ENCODE measurements around the gene PRTG. TPM values are rescaled to one million over a fixed set of nuclear protein-coding genes. Genes with fewer than 3 reads are reported as not detected.
A peak's percentile ranks its signal among the peaks of the same experiment; 100 is the strongest.

The PRTG gene
- polyA plus RNA-seq, 1 of the 3 experiments (the other 2 are of a cell fraction) = 3.0 TPM

DNA sequence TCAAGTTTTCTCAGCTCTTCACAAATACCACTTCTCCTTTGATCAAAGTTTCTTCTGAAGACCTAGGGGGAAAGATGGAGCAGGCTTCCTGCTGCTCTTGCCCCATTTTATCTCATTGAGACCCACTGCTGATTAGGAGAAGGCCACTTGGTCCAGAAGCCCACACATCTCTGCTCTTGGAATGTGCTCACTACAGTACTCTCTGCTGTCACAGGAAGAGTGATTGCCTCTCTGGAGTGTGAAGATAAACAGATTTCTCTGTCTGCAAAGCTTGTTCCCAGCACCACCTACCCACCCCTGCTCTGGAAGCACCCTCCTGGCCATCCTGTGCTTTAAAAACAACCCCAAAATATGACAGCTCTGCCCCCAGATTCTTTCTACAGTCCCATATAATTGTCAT, 41.3 kb upstream of the PRTG start:
- no peaks in the 10 kb centered on the region for H3K79me2 ChIP-seq (ENCODE audit: insufficient read depth)
- H3K36me3 ChIP-seq (replicated peaks in 1 of 2; ENCODE audit: control insufficient read depth in 1 of 2, insufficient read depth in 2 of 2, low read length in 1 of 2) = no peaks in the 10 kb centered on the region
- peak overlapping the region in 1 of 2 experiments; percentile 85; a peak in 2 of 4 replicates for H3K27ac ChIP-seq (ENCODE audit: low read depth in 2 of 2, low read length in 1 of 2)
- POLR2A ChIA-PET = interaction anchor here (0.5 kb wide), 1 partner anchor 8 kb away, joined by 3 read pairs; no protein-coding TSS in a partner anchor
- DNase-seq = no peak
- H3K9me2 ChIP-seq = no peaks in the 10 kb centered on the region
- no peaks in the 10 kb centered on the region for H3K9me3 ChIP-seq
- H3K9ac ChIP-seq = no peak overlapping the region
- CTCF ChIA-PET = interaction anchor here (1.2 to 3.3 kb wide), 4 partner anchors 10 to 135 kb away, joined by 3 to 25 read pairs (median 18); no protein-coding TSS in a partner anchor
- no peaks in the 10 kb centered on the region for H3K27me3 ChIP-seq (ENCODE audit: insufficient read depth)
- no peaks in the 10 kb centered on the region for H3F3A ChIP-seq (replicated peaks; ENCODE audit: insufficient read depth)
- H3K4me1 ChIP-seq (ENCODE audit: control insufficient read depth in 1 of 2, insufficient read depth in 2 of 2, low read depth in 1 of 2, low read length in 1 of 2) = peaks cover 0 to 23% of the 10 kb centered on the region in 2 experiments; a peak in 2 of 4 replicates
- H2AFZ ChIP-seq (ENCODE audit: low read depth) = no peak overlapping the region
- no peaks in the 10 kb centered on the region for H4K20me1 ChIP-seq (ENCODE audit: insufficient read depth)
- TF ChIP-seq EP300 (IDR thresholded peaks at IDR 0.05; ENCODE audit: borderline replicate concordance in 1 of 2, low read depth in 1 of 2, low read length in 1 of 2) (peak in 1 of 2 experiments; percentile 26; a peak in 1 of 4 replicates), SIN3A (IDR thresholded peaks at IDR 0.05; ENCODE audit: borderline replicate concordance, low read depth, low read length) (no peak)
- no peak overlapping the region for H3K4me2 ChIP-seq
- no peak overlapping the region for H3K4me3 ChIP-seq (ENCODE audit: low read depth in 2 of 2, low read length in 1 of 2)

DNA sequence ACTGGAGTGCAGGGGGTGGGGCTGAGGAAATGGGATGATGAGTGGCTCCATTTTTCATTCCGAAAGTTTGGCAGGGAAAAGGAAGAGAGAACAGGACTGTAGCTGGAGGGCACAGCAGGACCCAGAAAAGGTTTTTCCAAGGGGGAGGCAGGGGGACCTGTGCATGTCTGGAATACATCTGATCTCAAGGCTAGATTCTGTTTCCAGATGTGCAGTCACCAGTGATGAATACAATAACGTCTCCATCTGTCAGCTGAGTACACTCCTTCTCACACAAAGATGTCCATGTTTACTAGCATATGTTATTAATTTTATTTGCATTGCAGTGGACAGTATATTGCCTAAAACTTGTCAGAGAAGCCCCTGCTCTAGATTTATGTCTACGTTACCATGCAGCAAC, 39.9 kb upstream of the PRTG start:
- ChIA-PET CTCF (interaction anchor here (0.9 to 3.3 kb wide), 10 partner anchors 8 to 141 kb away, joined by 3 to 25 read pairs (median 4); no protein-coding TSS in a partner anchor), POLR2A (interaction anchor here (0.6 to 1.4 kb wide), 2 partner anchors 41 to 50 kb away, joined by 5 to 7 read pairs; no protein-coding TSS in a partner anchor)
- WGBS (ENCODE audit: low lambda C conversion rate) = 35% methylated on average over 3 of the region's 3 CpGs
- Histone ChIP-seq H3K27me3 (ENCODE audit: insufficient read depth) (no peaks in the 10 kb centered on the region), H3K9me3 (no peaks in the 10 kb centered on the region), H3F3A (replicated peaks; ENCODE audit: insufficient read depth) (no peaks in the 10 kb centered on the region), H3K36me3 (replicated peaks in 1 of 2; ENCODE audit: control insufficient read depth in 1 of 2, insufficient read depth in 2 of 2, low read length in 1 of 2) (no peaks in the 10 kb centered on the region), H3K27ac (ENCODE audit: low read depth in 2 of 2, low read length in 1 of 2) (peak overlapping the region in 1 of 2 experiments; percentile 85; a peak in 2 of 4 replicates), H3K4me3 (ENCODE audit: low read depth in 2 of 2, low read length in 1 of 2) (no peak overlapping the region), H3K9me2 (no peaks in the 10 kb centered on the region), H3K9ac (no peak overlapping the region), H4K20me1 (ENCODE audit: insufficient read depth) (no peaks in the 10 kb centered on the region), H3K4me2 (no peak overlapping the region), H3K4me1 (ENCODE audit: control insufficient read depth in 1 of 2, insufficient read depth in 2 of 2, low read depth in 1 of 2, low read length in 1 of 2) (peaks cover 0 to 23% of the 10 kb centered on the region in 2 experiments; a peak in 2 of 4 replicates), H3K79me2 (ENCODE audit: insufficient read depth) (no peaks in the 10 kb centered on the region), H2AFZ (ENCODE audit: low read depth) (no peak overlapping the region)
- DNase-seq = peak; percentile 78
- TF ChIP-seq GABPA (IDR thresholded peaks at IDR 0.05; ENCODE audit: low read depth) = no peak
- TF ChIP-seq, protein P1, sequence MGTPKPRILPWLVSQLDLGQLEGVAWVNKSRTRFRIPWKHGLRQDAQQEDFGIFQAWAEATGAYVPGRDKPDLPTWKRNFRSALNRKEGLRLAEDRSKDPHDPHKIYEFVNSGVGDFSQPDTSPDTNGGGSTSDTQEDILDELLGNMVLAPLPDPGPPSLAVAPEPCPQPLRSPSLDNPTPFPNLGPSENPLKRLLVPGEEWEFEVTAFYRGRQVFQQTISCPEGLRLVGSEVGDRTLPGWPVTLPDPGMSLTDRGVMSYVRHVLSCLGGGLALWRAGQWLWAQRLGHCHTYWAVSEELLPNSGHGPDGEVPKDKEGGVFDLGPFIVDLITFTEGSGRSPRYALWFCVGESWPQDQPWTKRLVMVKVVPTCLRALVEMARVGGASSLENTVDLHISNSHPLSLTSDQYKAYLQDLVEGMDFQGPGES (IDR thresholded peaks at IDR 0.05; ENCODE audit: low read depth, low read length) = no peak
- no peak for TF ChIP-seq NRF1 (IDR thresholded peaks at IDR 0.05; ENCODE audit: low read depth, low read length)
- no peak for TF ChIP-seq FOXM1 (IDR thresholded peaks at IDR 0.05; ENCODE audit: low read depth)
- TF ChIP-seq CHD2 (IDR thresholded peaks at IDR 0.05; ENCODE audit: low read length, partially characterized antibody) = peak; percentile 86
- TF ChIP-seq, protein P2, sequence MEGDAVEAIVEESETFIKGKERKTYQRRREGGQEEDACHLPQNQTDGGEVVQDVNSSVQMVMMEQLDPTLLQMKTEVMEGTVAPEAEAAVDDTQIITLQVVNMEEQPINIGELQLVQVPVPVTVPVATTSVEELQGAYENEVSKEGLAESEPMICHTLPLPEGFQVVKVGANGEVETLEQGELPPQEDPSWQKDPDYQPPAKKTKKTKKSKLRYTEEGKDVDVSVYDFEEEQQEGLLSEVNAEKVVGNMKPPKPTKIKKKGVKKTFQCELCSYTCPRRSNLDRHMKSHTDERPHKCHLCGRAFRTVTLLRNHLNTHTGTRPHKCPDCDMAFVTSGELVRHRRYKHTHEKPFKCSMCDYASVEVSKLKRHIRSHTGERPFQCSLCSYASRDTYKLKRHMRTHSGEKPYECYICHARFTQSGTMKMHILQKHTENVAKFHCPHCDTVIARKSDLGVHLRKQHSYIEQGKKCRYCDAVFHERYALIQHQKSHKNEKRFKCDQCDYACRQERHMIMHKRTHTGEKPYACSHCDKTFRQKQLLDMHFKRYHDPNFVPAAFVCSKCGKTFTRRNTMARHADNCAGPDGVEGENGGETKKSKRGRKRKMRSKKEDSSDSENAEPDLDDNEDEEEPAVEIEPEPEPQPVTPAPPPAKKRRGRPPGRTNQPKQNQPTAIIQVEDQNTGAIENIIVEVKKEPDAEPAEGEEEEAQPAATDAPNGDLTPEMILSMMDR (IDR thresholded peaks at IDR 0.05) = no peak
- TF ChIP-seq RFX5 (IDR thresholded peaks at IDR 0.05; ENCODE audit: low read length) = no peak
- peak; percentile 91 for TF ChIP-seq RCOR1 (IDR thresholded peaks at IDR 0.05; ENCODE audit: low read length)
- TF ChIP-seq, protein P3, sequence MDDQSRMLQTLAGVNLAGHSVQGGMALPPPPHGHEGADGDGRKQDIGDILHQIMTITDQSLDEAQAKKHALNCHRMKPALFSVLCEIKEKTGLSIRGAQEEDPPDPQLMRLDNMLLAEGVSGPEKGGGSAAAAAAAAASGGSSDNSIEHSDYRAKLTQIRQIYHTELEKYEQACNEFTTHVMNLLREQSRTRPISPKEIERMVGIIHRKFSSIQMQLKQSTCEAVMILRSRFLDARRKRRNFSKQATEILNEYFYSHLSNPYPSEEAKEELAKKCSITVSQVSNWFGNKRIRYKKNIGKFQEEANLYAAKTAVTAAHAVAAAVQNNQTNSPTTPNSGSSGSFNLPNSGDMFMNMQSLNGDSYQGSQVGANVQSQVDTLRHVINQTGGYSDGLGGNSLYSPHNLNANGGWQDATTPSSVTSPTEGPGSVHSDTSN (IDR thresholded peaks at IDR 0.05) = peak; percentile 41; the same call in 1 of the 2 replicates
- TF ChIP-seq RXRA (IDR thresholded peaks at IDR 0.05; ENCODE audit: borderline replicate concordance, low read depth) = no peak
- peak; percentile 46; the same call in 1 of the 2 replicates for TF ChIP-seq MXI1 (IDR thresholded peaks at IDR 0.05; ENCODE audit: low read depth, low read length)
- no peak for TF ChIP-seq EZH2phosphoT487 (IDR thresholded peaks at IDR 0.05; ENCODE audit: borderline replicate concordance, low read depth)
- TF ChIP-seq, protein P4, sequence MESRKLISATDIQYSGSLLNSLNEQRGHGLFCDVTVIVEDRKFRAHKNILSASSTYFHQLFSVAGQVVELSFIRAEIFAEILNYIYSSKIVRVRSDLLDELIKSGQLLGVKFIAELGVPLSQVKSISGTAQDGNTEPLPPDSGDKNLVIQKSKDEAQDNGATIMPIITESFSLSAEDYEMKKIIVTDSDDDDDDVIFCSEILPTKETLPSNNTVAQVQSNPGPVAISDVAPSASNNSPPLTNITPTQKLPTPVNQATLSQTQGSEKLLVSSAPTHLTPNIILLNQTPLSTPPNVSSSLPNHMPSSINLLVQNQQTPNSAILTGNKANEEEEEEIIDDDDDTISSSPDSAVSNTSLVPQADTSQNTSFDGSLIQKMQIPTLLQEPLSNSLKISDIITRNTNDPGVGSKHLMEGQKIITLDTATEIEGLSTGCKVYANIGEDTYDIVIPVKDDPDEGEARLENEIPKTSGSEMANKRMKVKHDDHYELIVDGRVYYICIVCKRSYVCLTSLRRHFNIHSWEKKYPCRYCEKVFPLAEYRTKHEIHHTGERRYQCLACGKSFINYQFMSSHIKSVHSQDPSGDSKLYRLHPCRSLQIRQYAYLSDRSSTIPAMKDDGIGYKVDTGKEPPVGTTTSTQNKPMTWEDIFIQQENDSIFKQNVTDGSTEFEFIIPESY (IDR thresholded peaks at IDR 0.05; ENCODE audit: borderline replicate concordance, low read depth) = no peak
- no peak for TF ChIP-seq NFIC (IDR thresholded peaks at IDR 0.05; ENCODE audit: borderline replicate concordance)
- TF ChIP-seq TAF1 (IDR thresholded peaks at IDR 0.05; ENCODE audit: borderline replicate concordance, low read depth, low read length) = no peak
- TF ChIP-seq, protein P5, sequence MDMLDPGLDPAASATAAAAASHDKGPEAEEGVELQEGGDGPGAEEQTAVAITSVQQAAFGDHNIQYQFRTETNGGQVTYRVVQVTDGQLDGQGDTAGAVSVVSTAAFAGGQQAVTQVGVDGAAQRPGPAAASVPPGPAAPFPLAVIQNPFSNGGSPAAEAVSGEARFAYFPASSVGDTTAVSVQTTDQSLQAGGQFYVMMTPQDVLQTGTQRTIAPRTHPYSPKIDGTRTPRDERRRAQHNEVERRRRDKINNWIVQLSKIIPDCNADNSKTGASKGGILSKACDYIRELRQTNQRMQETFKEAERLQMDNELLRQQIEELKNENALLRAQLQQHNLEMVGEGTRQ (IDR thresholded peaks at IDR 0.05; ENCODE audit: borderline replicate concordance, low read depth, low read length) = no peak
- TF ChIP-seq, protein P6, sequence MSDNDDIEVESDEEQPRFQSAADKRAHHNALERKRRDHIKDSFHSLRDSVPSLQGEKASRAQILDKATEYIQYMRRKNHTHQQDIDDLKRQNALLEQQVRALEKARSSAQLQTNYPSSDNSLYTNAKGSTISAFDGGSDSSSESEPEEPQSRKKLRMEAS (IDR thresholded peaks at IDR 0.05; ENCODE audit: low read depth) = no peak

Data from SK-N-SH (cell line).